K562 (cell line): ENCODE measurements around the gene MFAP2. TPM values are rescaled to one million over a fixed set of nuclear protein-coding genes. Genes with fewer than 3 reads are reported as not detected.

Experiments used
- ARID1B ChIP-seq: fragments of 450-650 bp; IDR thresholded peaks from 2 replicates; pipeline ENCODE4 v1.6.1; 2016; ENCODE audit warnings: antibody characterized with exemption, mild to moderate bottlenecking, inconsistent platforms
- ATF7 ChIP-seq: fragments of 450-650 bp; IDR thresholded peaks from 2 replicates; pipeline ENCODE4 v1.7.1; 2014; ENCODE audit warnings: mild to moderate bottlenecking, moderate library complexity
- CREM ChIP-seq: IDR thresholded peaks from 2 replicates; pipeline ENCODE4 v1.6.1; 2014; ENCODE audit warnings: antibody characterized with exemption, low read depth
- DIDO1 ChIP-seq: fragments of 450-650 bp; IDR thresholded peaks from 2 replicates; pipeline ENCODE4 v1.6.1; 2016; ENCODE audit warnings: low read depth, missing biosample characterization, missing genetic modification characterization
- E2F4 ChIP-seq: sonication (generic); formaldehyde crosslinking; IDR thresholded peaks from 2 replicates; pipeline ENCODE4 v1.8.0; 2022; ENCODE audit warnings: mild to moderate bottlenecking, low read depth, missing genetic modification reagents
- HNRNPLL ChIP-seq: fragments of 200-400 bp; formaldehyde crosslinking; IDR thresholded peaks from 2 replicates; pipeline ENCODE4 v1.6.1; 2017; ENCODE audit warnings: low read length, low read depth, mild to moderate bottlenecking; ENCODE audit not compliant: poor library complexity, severe bottlenecking
- MXD1 ChIP-seq: fragments of 250-450 bp; sonication (Bioruptor Pico); IDR thresholded peaks from 2 replicates; pipeline ENCODE4 v1.8.0; 2021; ENCODE audit warnings: borderline replicate concordance, mild to moderate bottlenecking, moderate library complexity; ENCODE audit not compliant: poor library complexity, severe bottlenecking
- NR0B1 ChIP-seq: fragments of 450-650 bp; IDR thresholded peaks from one replicate; pipeline ENCODE4 v1.6.1; 2018; ENCODE audit warnings: mild to moderate bottlenecking, moderate library complexity; ENCODE audit not compliant: partially characterized antibody
- SP1 ChIP-seq: sonication (generic); formaldehyde crosslinking; IDR thresholded peaks from 2 replicates; pipeline ENCODE4 v1.8.1; 2022; ENCODE audit warnings: mild to moderate bottlenecking, missing genetic modification reagents
- TBP ChIP-seq: optimal IDR thresholded peaks from 2 replicates; pipeline ENCODE3; 2011; ENCODE audit warnings: low read depth, low read length, improper control_type of control experiment
- TCF7 ChIP-seq: sonication (generic); IDR thresholded peaks from 2 replicates; pipeline ENCODE4 v1.6.1; 2016; ENCODE audit warnings: antibody characterized with exemption, borderline replicate concordance
- TEAD1 ChIP-seq, 2 experiments: fragments of 450-650 bp in 1 of 2; sonication (generic) in 1 of 2; formaldehyde crosslinking; IDR thresholded peaks; 2 replicates each; pipeline versions ENCODE4 v1.4.0 to v1.8.0; 2020 to 2022; ENCODE audit warnings: mild to moderate bottlenecking in 2 of 2, missing genetic modification reagents in 1 of 2
- ZBTB12 ChIP-seq: fragments of 250-450 bp; sonication (Bioruptor Pico); IDR thresholded peaks from 2 replicates; pipeline ENCODE4 v1.4.0; 2020
- ZNF431 ChIP-seq: sonication (generic); formaldehyde crosslinking; IDR thresholded peaks from 2 replicates; pipeline ENCODE4 v1.8.0; 2022; ENCODE audit warnings: mild to moderate bottlenecking, missing genetic modification reagents
- ZNF583 ChIP-seq: fragments of 250-450 bp; sonication (Bioruptor Pico); IDR thresholded peaks from 2 replicates; pipeline ENCODE4 v1.4.0; 2020
- ZNF655 ChIP-seq: fragments of 250-450 bp; sonication (Bioruptor Pico); IDR thresholded peaks from 2 replicates; pipeline ENCODE4 v1.5.0; 2021
- polyA plus RNA-seq, 8 experiments: library from polyadenylated mRNA; depleted of rRNA in 4 of 8; stranded (reverse) in 5 of 8; unstranded in 3 of 8; fragments of >200 nt; fragmentation: Nextera tagmentation in 2 of 8; fragmentation: Illumina TruSeq in 1 of 8; extraction: Ambion mirVana in 2 of 8; extraction: Trizol in 1 of 8; gene quantifications; 2 replicates each; pipeline versions ENCODE4 v1.2.1 to v1.2.3, GENCODE V29; 2011 to 2014; ENCODE audit warnings: inconsistent platforms in 1 of 8, missing spikeins in 1 of 8
- total RNA-seq, 7 experiments: library from RNA; depleted of rRNA in 6 of 7; stranded (reverse); fragments of >200 nt in 6 of 7; fragmentation: Illumina TruSeq in 2 of 7; extraction: Trizol in 2 of 7; gene quantifications; 2 replicates each; pipeline versions ENCODE4 v1.2.1 to v1.2.3, GENCODE V29; 2011 to 2021; ENCODE audit warnings: low replicate concordance in 1 of 7

The MFAP2 gene
- total and polyA plus RNA-seq, 9 of the 15 experiments (the other 6 are each of a cell fraction or from before 2014, with no cell fraction given): not detected

- TF ChIP-seq E2F4 (CRISPR knock-in tag) (no peak), ZNF655 (no peak), HNRNPLL (peak; percentile 84), DIDO1 (tag) (no peak), TBP (peak; percentile 60), CREM (peak; percentile 89), ZNF583 (CRISPR knock-in tag) (0 out of 2 replicates have a peak, but pooled peaks have one; percentile 13), NR0B1 (no peak), ARID1B (no peak), MXD1 (CRISPR knock-in tag) (no peak), TCF7 (no peak), ATF7 (peak; percentile 55), TEAD1 (CRISPR knock-in tag; IDR thresholded peaks at IDR 0.05) (no peak), ZBTB12 (peak; percentile 68; the same call in 1 of the 2 replicates), SP1 (CRISPR knock-in tag) (peak; percentile 83), ZNF431 (CRISPR knock-in tag) (no peak)
These were observed 31.3 kb upstream of the MFAP2 start, which contains the start of gene ATP13A2 (continued) for GRCh38 chr1:17011439-17012307.
